ENCODE results near the gene RALGPS1.

Gene RALGPS1

GRCh38 chr9:127021664-127022363, 107.2 kb downstream of the RALGPS1 start:
- H3K27ac ChIP-seq, result peak overlapping the region; percentile 100
- no peak for TF ChIP-seq CTCF (conservative IDR thresholded peaks at IDR 0.05)

- peak overlapping the region; percentile 100 for H3K27ac ChIP-seq
- TF ChIP-seq CTCF (conservative IDR thresholded peaks at IDR 0.05), result no peak
These were observed 108.5 kb downstream of the RALGPS1 start for GRCh38 chr9:127022913-127023660.

DNA sequence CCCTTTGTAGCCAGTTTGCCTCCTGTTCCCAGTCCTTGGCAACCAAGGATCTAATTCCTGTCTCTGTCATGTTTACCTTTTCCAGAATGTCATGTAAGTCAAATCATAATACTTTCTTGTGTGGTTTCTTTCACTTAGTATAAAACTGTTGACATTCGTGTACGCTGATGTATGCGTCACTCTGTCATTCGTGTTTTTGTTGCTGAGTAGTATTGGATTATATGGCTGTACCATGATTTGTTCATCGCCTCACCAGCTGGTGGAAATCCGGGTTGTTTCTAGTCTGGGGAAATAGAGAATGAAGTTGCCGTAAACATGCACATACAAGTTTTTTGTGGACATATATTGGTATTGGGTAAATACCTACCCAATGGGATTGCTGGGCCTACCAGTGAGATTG, 110.5 kb downstream of the RALGPS1 start:
- no peak for TF ChIP-seq CTCF (conservative IDR thresholded peaks at IDR 0.05)
- peak overlapping the region; percentile 100 for H3K27ac ChIP-seq

DNA sequence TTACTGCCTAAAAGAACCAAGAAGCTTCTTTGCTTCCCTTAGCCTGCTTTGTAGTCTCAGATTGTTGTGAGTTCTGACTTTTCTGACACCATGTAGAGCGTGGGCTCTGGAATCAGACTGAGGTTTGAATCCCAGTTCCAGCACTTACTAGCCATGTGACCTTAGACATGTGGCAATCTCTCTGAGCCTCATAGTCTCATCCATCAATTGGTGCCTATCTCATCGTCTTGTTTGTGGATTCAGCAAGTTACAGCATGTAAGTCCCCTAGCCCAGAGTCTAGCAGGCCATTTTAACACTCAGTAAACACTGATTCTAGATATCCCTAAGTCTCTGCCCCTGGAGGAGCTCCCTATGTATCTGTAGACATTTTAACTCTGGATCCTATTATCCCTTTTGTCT, 113.1 kb downstream of the RALGPS1 start:
- no peak for TF ChIP-seq CTCF (conservative IDR thresholded peaks at IDR 0.05)
- peak overlapping the region; percentile 100; the same call in 1 of the 2 replicates for H3K27ac ChIP-seq

DNA sequence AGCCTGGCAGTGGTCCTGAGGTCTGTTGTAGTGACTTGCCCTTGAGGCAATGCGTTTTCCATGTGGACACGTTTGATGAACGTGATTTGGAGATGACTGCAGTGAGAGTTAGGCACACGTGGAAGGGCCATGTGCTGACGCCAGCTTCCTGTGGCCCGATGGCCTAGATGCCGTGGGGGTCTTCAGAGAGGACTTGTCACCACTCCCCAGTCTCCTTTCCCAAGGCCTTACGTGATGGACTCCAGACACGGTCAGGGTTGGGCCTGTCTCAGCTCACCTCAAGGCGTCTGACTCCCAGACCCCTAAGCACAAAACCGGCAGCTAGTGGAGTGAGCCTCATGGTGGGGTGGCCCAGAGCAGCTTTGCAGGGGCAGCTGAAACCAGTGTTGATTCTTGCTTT, 115.0 kb downstream of the RALGPS1 start:
- no peak for TF ChIP-seq CTCF (conservative IDR thresholded peaks at IDR 0.05)
- peak overlapping the region; percentile 2; the same call in 1 of the 2 replicates for H3K27ac ChIP-seq

GRCh38 chr9:127030814-127031740, 116.5 kb downstream of the RALGPS1 start:
- TF ChIP-seq CTCF (conservative IDR thresholded peaks at IDR 0.05), result no peak
- no peak overlapping the region for H3K27ac ChIP-seq

- no peak for TF ChIP-seq CTCF (conservative IDR thresholded peaks at IDR 0.05)
These were observed 117.7 kb downstream of the RALGPS1 start for GRCh38 chr9:127032256-127032655.

More at GRCh38 chr9:127032256-127032655, 117.7 kb downstream of the RALGPS1 start:
- H3K27ac ChIP-seq, result no peak overlapping the region

Data from VCaP (cell line).